ENCODE measurements around the gene MAP3K12. TPM values are rescaled to one million over a fixed set of nuclear protein-coding genes. Genes with fewer than 3 reads are reported as not detected.

Gene MAP3K12
- total and polyA plus RNA-seq, 2 of the 13 experiments (the other 11 are each of a cell fraction or from before 2014, with no cell fraction given), result 0.20 to 1.1 TPM

GRCh38 chr12:53486736-53487487 is 12.3 kb downstream of the MAP3K12 start (continued):
- TF ChIP-seq, protein P1, sequence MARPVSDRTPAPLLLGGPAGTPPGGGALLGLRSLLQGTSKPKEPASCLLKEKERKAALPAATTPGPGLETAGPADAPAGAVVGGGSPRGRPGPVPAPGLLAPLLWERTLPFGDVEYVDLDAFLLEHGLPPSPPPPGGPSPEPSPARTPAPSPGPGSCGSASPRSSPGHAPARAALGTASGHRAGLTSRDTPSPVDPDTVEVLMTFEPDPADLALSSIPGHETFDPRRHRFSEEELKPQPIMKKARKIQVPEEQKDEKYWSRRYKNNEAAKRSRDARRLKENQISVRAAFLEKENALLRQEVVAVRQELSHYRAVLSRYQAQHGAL (CRISPR knock-in tag; IDR thresholded peaks at IDR 0.05; ENCODE audit: not compliant biosample characterization), result no peak

DNA sequence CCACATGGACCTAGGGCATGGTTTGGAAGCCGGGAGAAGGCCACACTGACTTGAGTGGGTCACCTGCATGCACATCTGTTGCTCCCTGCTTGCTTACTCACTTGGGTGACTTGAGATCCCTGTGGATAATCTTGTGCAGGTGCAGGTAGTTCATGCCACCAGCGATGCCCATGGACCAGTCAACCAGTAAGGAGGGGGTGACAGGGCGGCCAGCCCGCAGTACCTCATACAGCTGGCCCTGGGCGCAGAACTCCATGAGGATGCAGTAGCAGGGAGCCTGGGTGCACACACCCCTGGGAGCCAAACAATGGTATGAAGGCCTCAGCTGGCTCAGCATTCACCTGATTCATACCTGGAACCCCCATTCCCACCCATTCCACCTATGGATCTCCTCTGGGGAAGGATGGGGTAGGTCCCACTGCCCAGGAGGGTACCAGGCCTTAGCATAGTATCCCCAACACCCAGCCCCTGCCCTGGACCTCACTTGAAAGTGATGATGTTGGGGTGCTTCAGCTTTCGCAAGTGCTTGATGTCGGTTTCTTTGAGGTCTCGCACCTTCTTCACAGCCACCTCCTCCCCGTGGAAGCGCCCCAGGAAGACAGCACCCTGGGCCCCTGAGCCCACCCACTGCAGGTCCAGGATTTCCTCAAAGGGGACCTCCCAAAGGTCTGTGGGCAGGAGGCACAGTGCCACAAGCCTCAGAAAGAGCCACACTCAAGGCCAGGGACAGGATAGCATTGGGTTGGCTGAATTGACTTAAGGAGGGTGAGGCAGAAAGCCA is 13.1 kb downstream of the MAP3K12 start:
- H3K27me3 ChIP-seq (ENCODE audit: control insufficient read depth in 1 of 2, insufficient read depth in 2 of 2, low read length in 2 of 2), result no peaks in the 10 kb centered on the region
- no peak overlapping the region for H3K4me2 ChIP-seq (ENCODE audit: low read depth, low read length)
- BruUV-seq (replicated peaks), result no TSS peak
- no peaks in the 10 kb centered on the region for H3K79me2 ChIP-seq (ENCODE audit: insufficient read depth, low read length)
- no peaks in the 10 kb centered on the region for H3K9me3 ChIP-seq (ENCODE audit: low read length)
- peaks cover 7% of the 10 kb centered on the region; the same call in 1 of the 2 replicates for H4K20me1 ChIP-seq (ENCODE audit: insufficient read depth, low read length)
- no peak overlapping the region for H3K4me3 ChIP-seq (replicated peaks in 1 of 3; ENCODE audit: insufficient read depth in 1 of 3, low read depth in 2 of 3, low read length in 3 of 3)
- intact Hi-C loops (cut with micrococcal nuclease; ENCODE audit: unreplicated experiment), result no loop called here
- H2AFZ ChIP-seq (ENCODE audit: low read length), result no peak overlapping the region
- ATAC-seq, result peak; percentile 3
- no peak for FAIRE-seq
- H3K4me1 ChIP-seq (ENCODE audit: insufficient read depth, low read length), result no peaks in the 10 kb centered on the region
- ChIA-PET CTCF (ENCODE audit: low intra/inter-chr PET ratio, low total read pairs) (no interaction called here), POLR2A (interaction anchor here (1.2 kb wide), 1 partner anchor 15 kb away, joined by 7 read pairs; the partner anchor contains the start of gene TARBP2)
- H3K9ac ChIP-seq (ENCODE audit: insufficient read depth, low read depth, low read length), result no peak overlapping the region
- H3K36me3 ChIP-seq (replicated peaks in 1 of 2; ENCODE audit: control insufficient read depth in 1 of 2, insufficient read depth in 2 of 2, low read length in 2 of 2), result peaks cover 4 to 16% of the 10 kb centered on the region in 2 experiments; a peak in 3 of 5 replicates
- H3K27ac ChIP-seq (ENCODE audit: extremely low read length, insufficient read depth, low read length), result no peak overlapping the region
- in situ Hi-C loops (cut with HindIII; ENCODE audit: extremely low pct_ligation_motif_present, low pct_unique_long_range_greater_than_20kb), result no loop called here
- DNase-seq (ENCODE audit: low spot score), result no peak
- WGBS (ENCODE audit: low lambda C conversion rate), result 97% methylated on average over 5 of the region's 10 CpGs
- TF ChIP-seq MATR3 (CRISPR knock-in tag; IDR thresholded peaks at IDR 0.05) (no peak), ZSCAN25 (CRISPR knock-in tag; IDR thresholded peaks at IDR 0.05) (no peak), DMAP1 (CRISPR knock-in tag; IDR thresholded peaks at IDR 0.05) (no peak), ZNF546 (CRISPR knock-in tag; conservative IDR thresholded peaks at IDR 0.05) (no peak), ZNF543 (CRISPR knock-in tag; IDR thresholded peaks at IDR 0.05) (no peak), ZNF766 (CRISPR knock-in tag; IDR thresholded peaks at IDR 0.05; ENCODE audit: borderline replicate concordance) (no peak), GATAD2A (CRISPR knock-in tag; IDR thresholded peaks at IDR 0.05) (no peak), E2F2 (CRISPR knock-in tag; IDR thresholded peaks at IDR 0.05; ENCODE audit: borderline replicate concordance) (no peak), BCL6 (CRISPR knock-in tag; IDR thresholded peaks at IDR 0.05) (no peak), JUNB (CRISPR knock-in tag; IDR thresholded peaks at IDR 0.05; ENCODE audit: borderline replicate concordance) (no peak), ZC3H4 (CRISPR knock-in tag; IDR thresholded peaks at IDR 0.05; ENCODE audit: borderline replicate concordance) (no peak), ZNF264 (CRISPR knock-in tag; IDR thresholded peaks at IDR 0.05) (no peak), ZNF354B (CRISPR knock-in tag; IDR thresholded peaks at IDR 0.05) (no peak), GTF3A (CRISPR knock-in tag; conservative IDR thresholded peaks at IDR 0.05) (no peak), POLR2A (IDR thresholded peaks at IDR 0.05; ENCODE audit: insufficient read depth in 1 of 2, low read depth in 2 of 2, low read length in 2 of 2) (peak in 1 of 2 experiments; percentile 24; a peak in 2 of 4 replicates), POLR2AphosphoS5 (IDR thresholded peaks at IDR 0.05; ENCODE audit: low read depth, low read length) (0 out of 2 replicates have a peak, but pooled peaks have one; percentile 23)
- TF ChIP-seq, protein P2, sequence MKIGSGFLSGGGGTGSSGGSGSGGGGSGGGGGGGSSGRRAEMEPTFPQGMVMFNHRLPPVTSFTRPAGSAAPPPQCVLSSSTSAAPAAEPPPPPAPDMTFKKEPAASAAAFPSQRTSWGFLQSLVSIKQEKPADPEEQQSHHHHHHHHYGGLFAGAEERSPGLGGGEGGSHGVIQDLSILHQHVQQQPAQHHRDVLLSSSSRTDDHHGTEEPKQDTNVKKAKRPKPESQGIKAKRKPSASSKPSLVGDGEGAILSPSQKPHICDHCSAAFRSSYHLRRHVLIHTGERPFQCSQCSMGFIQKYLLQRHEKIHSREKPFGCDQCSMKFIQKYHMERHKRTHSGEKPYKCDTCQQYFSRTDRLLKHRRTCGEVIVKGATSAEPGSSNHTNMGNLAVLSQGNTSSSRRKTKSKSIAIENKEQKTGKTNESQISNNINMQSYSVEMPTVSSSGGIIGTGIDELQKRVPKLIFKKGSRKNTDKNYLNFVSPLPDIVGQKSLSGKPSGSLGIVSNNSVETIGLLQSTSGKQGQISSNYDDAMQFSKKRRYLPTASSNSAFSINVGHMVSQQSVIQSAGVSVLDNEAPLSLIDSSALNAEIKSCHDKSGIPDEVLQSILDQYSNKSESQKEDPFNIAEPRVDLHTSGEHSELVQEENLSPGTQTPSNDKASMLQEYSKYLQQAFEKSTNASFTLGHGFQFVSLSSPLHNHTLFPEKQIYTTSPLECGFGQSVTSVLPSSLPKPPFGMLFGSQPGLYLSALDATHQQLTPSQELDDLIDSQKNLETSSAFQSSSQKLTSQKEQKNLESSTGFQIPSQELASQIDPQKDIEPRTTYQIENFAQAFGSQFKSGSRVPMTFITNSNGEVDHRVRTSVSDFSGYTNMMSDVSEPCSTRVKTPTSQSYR (CRISPR knock-in tag; IDR thresholded peaks at IDR 0.05; ENCODE audit: borderline replicate concordance), result no peak

Measured in HepG2 (cell line).